Spleen (tissue), 11 donors: ENCODE measurements around the gene TAS2R40. TPM values are rescaled to one million over a fixed set of nuclear protein-coding genes. Genes with fewer than 3 reads are reported as not detected.
"Not testable (repeated sequence)": the region's sequence is repeated elsewhere in the genome, so short reads cannot be mapped to it uniquely, and the experiment has no call there.

Source experiments
- DNase-seq: peaks from one replicate; pipeline ENCODE4 v3.0.0-alpha.2; 2020
- H3K27ac ChIP-seq, 8 donors: fragments of 200-600 bp; sonication (generic) in 7 of 8; 1 replicate in 4 of 8; 2 replicates in 4 of 8; pipeline versions ENCODE4 v1.5.0 to v1.8.0; 2016 to 2021; ENCODE audit warnings: inconsistent platforms in 4 of 8, mild to moderate bottlenecking in 4 of 8, moderate library complexity in 1 of 8
- H3K27me3 ChIP-seq, 7 donors: fragments of 200-600 bp; sonication (generic) in 6 of 7; replicated peaks in 1 of 7; 1 replicate in 4 of 7; 2 replicates in 3 of 7; pipeline versions ENCODE4 v1.5.0 to v1.8.0; 2016 to 2021; ENCODE audit warnings: inconsistent platforms in 3 of 7, mild to moderate bottlenecking in 1 of 7
- H3K36me3 ChIP-seq, 6 donors: fragments of 200-600 bp; sonication (generic) in 5 of 6; 1 replicate in 4 of 6; 2 replicates in 2 of 6; pipeline versions ENCODE4 v1.5.0 to v1.8.0; 2016 to 2021; ENCODE audit warnings: inconsistent platforms in 2 of 6
- H3K4me1 ChIP-seq, 6 donors: fragments of 200-600 bp; sonication (generic) in 5 of 6; 1 replicate in 3 of 6; 2 replicates in 3 of 6; pipeline versions ENCODE4 v1.5.0 to v1.8.0; 2016 to 2021; ENCODE audit warnings: inconsistent platforms in 3 of 6
- H3K4me3 ChIP-seq, 8 donors: fragments of 200-600 bp; sonication (generic) in 7 of 8; 1 replicate in 4 of 8; 2 replicates in 4 of 8; pipeline versions ENCODE4 v1.5.0 to v1.8.0; 2016 to 2021; ENCODE audit warnings: inconsistent platforms in 4 of 8, mild to moderate bottlenecking in 4 of 8, moderate library complexity in 2 of 8
- H3K9me3 ChIP-seq, 8 donors: fragments of 200-600 bp; sonication (generic) in 7 of 8; 1 replicate in 4 of 8; 2 replicates in 4 of 8; pipeline versions ENCODE4 v1.5.0 to v1.8.0; 2016 to 2021; ENCODE audit warnings: inconsistent platforms in 4 of 8
- POLR2A ChIP-seq, 3 donors: fragments of 450-650 bp; IDR thresholded peaks; one replicate each; pipeline ENCODE4 v1.5.1; 2017; ENCODE audit warnings: antibody characterized with exemption in 3 of 3, mild to moderate bottlenecking in 1 of 3
- POLR2AphosphoS5 ChIP-seq, 3 donors: sonication (generic); formaldehyde crosslinking; IDR thresholded peaks; one replicate each; pipeline ENCODE4 v1.5.1; 2017; ENCODE audit warnings: antibody characterized with exemption in 3 of 3
- WGBS, 5 donors: extraction: QIAGEN DNeasy Blood & Tissue Kit in 3 of 5; methylation state at CpG; one replicate each; pipeline versions ENCODE4 v1.1.5 to v1.1.7; 2013 to 2018; 5-methylcytosine and 5-hydroxymethylcytosine counted together
- intact Hi-C: fragments of 100-400 bp; cut with DNase I; formaldehyde crosslinking; loops from one replicate; pipeline ENCODE4 v1.15.0; 2023; ENCODE audit warnings: low total_unique reads
- polyA plus RNA-seq, 3 donors: library from polyadenylated mRNA; stranded (reverse); fragments of 200-250 nt; gene quantifications; one replicate each; pipeline ENCODE4 v1.2.1, GENCODE V29; 2013
- total RNA-seq, 7 donors: library from RNA; depleted of rRNA in 3 of 7; stranded (reverse); fragments of >200 nt in 3 of 7; fragmentation: NEBNext Ultra II Directional in 4 of 7; extraction: Animal tissue kit (Norgen Biotek cat#: 25700) in 4 of 7; gene quantifications; one replicate each; pipeline versions ENCODE4 v1.1.0 to v1.2.1, GENCODE V29; 2016 to 2021
- TF ChIP-seq, protein P1 (sequence below), 11 experiments: fragments of 200-600 bp in 7 of 11; fragments of 450-650 bp in 4 of 11; sonication (generic) in 4 of 11; IDR thresholded peaks in 8 of 11; conservative IDR thresholded peaks in 3 of 11; 1 replicate in 7 of 11; 2 replicates in 4 of 11; pipeline versions ENCODE4 v1.4.0 to v1.8.0; 2016 to 2021; ENCODE audit warnings: antibody characterized with exemption in 11 of 11, inconsistent platforms in 4 of 11, mild to moderate bottlenecking in 1 of 11
- donor health status: healthy with polysubstance abuse.
- donor health status: DM: no; HTN: no; CAD: no; lungs with moderate emphysema.
- donor health status: DM: no; HTN: no; CAD: no.
- donor health status: Bipolar disorder and iron deficiency.
- donor health status: healthy.
- donor health status: DM: no; HTN: no; CAD: no.
- donor health status: DM: yes; HTN: yes; CAD: no.

The TAS2R40 gene
- total and polyA plus RNA-seq, 10 donors, result not detected

DNA sequence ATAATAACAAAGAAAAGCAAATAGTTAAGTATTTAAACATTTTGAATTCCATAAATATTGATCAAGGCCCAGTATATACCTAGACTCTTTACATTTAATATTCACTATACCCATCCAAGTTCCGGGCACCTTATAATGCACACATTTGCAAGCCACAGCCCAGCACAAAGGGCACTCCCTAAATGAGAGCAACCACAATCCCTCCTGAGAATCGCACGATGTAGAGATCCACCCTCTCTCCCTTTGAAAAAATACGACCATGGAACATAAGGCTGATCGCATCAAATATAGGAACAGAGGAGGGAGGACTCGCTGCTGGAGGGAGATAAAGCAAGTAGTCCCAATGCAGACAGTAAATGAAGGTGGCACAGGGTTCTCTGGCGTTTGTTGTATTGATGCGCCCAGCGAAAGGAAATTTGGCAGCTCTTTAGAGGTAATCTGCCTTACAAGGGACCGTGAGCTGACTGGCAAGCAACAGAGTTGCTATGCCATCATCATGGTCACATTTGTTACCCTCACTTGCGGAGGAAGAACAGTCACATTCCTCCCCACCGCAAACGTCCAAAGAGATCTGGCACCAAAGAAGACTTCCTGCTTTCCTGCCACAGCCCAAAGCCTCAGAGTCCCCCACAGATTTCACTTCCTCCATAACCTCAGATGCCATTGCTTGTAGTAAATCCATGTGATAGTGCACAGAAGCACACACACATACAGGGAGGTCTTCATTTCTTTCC lies 16.1 kb upstream of the TAS2R40 start:
- Histone ChIP-seq H3K4me1 (peaks cover 4 to 23% (median 15%) of the 10 kb centered on the region in 6 donors), H3K27me3 (peaks cover 0 to 7% (median 0%) of the 10 kb centered on the region in 7 donors), H3K4me3 (peak overlapping the region in 1 of 8 donors; percentile 39), H3K36me3 (no peaks in the 10 kb centered on the region), H3K9me3 (no peaks in the 10 kb centered on the region), H3K27ac (peak overlapping the region in 2 of 8 donors; percentile 28 to 51)
- 20 to 32% (median 24%) methylated on average over 13 of the region's 13 CpGs for WGBS, 5 donors
- DNase-seq, result no peak
- TF ChIP-seq POLR2A (IDR thresholded peaks at IDR 0.05) (no peak), POLR2AphosphoS5 (IDR thresholded peaks at IDR 0.05) (peak in 1 of 3 donors; percentile 80)
- intact Hi-C loops, result no loop called here

DNA sequence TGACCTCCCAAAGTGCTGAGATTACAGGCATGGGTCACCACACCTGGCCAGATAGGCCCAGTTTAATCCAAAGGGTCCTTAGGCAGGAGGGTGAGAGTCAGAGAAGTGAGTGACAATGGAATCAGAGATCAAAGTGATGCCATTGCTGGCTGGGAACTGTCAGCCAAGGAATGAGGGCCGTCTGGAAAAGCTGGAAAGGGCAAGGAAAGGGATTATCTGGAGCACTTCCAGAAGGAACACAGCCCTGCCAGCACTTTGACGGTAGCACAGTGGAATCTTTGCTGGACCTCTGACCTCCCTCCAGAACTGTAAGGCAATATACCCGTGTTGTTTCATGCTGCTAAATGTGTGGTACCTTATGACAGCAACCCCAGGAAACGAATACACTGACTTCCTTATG lies 11.3 kb upstream of the TAS2R40 start:
- WGBS, 5 donors, result 55 to 77% (median 70%) methylated on average over 4 of the region's 4 CpGs
- TF ChIP-seq, protein P1, sequence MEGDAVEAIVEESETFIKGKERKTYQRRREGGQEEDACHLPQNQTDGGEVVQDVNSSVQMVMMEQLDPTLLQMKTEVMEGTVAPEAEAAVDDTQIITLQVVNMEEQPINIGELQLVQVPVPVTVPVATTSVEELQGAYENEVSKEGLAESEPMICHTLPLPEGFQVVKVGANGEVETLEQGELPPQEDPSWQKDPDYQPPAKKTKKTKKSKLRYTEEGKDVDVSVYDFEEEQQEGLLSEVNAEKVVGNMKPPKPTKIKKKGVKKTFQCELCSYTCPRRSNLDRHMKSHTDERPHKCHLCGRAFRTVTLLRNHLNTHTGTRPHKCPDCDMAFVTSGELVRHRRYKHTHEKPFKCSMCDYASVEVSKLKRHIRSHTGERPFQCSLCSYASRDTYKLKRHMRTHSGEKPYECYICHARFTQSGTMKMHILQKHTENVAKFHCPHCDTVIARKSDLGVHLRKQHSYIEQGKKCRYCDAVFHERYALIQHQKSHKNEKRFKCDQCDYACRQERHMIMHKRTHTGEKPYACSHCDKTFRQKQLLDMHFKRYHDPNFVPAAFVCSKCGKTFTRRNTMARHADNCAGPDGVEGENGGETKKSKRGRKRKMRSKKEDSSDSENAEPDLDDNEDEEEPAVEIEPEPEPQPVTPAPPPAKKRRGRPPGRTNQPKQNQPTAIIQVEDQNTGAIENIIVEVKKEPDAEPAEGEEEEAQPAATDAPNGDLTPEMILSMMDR (IDR thresholded peaks at IDR 0.05 in 8 of 11, conservative IDR thresholded peaks at IDR 0.05 in 3 of 11), result no peak
- no peak for TF ChIP-seq POLR2AphosphoS5 (IDR thresholded peaks at IDR 0.05)
- no peak for TF ChIP-seq POLR2A (IDR thresholded peaks at IDR 0.05)
- H3K9me3 ChIP-seq, result peaks cover 0 to 13% (median 0%) of the 10 kb centered on the region in 8 donors
- H3K4me1 ChIP-seq, result peaks cover 4 to 19% (median 11%) of the 10 kb centered on the region in 6 donors
- H3K27ac ChIP-seq, result no peak overlapping the region
- intact Hi-C loops, result loop anchor here (10.0 kb wide), 1 partner anchor 356 kb away; the partner anchor contains the start of gene EPHB6
- H3K27me3 ChIP-seq, result no peaks in the 10 kb centered on the region
- DNase-seq, result no peak
- no peak overlapping the region for H3K4me3 ChIP-seq
- no peaks in the 10 kb centered on the region for H3K36me3 ChIP-seq

DNA sequence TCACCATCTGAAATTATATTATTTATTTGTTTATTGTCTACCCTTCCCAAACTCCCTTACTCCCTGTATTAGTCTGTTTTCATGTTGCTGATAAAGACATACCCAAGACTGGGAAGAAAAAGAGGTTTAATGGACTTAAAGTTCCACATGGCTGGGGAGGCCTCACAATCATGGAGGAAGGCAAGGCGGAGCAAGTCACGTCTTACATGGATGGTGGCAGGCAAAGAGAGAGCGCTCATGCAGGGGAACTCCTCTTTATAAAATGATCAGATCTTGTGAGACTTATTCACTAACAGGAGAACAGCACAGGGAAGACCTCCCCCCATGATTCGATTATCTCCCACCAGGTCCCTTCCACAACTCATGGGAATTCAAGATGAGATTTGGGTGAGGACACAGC lies 8.4 kb upstream of the TAS2R40 start:
- intact Hi-C loops, result loop anchor here (10.0 kb wide), 1 partner anchor 359 kb away; the partner anchor contains the start of gene EPHB6
- H3K4me3 ChIP-seq, H3K36me3 ChIP-seq, DNase-seq, H3K4me1 ChIP-seq, H3K27me3 ChIP-seq, H3K27ac ChIP-seq: not testable (repeated sequence)
- 91 to 99% (median 93%) methylated on average over 4 of the region's 4 CpGs for WGBS, 5 donors
- H3K9me3 ChIP-seq, result peaks cover 0 to 13% (median 0%) of the 10 kb centered on the region in 8 donors

DNA sequence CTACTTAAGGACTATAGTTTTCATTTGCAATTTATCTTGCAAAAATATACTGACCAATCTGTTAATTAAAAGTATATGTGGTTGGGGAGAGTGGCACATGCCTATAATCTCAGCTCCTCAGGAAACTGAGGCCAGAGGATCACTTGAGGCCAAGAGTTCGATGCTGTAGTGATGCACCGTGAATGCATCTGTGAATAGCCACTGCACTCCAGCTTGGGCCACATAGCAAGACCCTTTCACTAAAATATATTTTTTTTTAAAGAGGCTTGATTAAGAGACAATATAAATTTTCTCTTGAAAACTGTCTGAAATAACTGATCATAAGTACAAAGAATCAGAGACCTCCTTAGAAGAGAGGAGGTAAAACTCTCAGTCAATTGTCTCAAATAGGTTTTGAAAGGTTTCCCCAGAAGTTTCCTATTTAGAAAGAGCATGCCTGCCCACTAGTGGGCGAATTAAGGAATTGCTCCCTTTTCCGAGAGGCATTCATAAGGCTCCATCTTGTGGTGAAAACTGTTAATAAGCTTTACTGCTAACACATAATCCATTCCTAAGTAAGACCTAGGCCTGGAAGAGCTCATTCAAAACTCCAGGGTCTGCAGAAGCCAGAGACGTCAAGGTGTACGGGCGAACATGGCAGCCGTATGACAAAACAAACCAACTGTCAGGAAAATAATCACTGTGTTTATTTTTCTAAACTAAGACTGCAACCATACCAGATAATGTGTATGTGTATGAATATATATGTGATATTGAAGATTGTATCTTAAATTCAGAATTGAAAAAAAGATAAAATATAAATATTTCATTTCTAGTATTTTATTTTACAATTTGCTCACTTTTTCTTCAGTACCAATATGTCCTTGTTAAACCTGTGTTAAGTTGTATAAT lies 6.8 kb upstream of the TAS2R40 start:
- no peak overlapping the region for H3K4me3 ChIP-seq
- no peak overlapping the region for H3K27ac ChIP-seq
- WGBS, 5 donors, result 20 to 25% (median 22%) methylated on average over 8 of the region's 8 CpGs
- H3K4me1 ChIP-seq, result peaks cover 0 to 8% (median 1%) of the 10 kb centered on the region in 6 donors
- H3K36me3 ChIP-seq, result no peaks in the 10 kb centered on the region
- DNase-seq, result no peak
- peaks cover 0 to 5% (median 0%) of the 10 kb centered on the region in 7 donors for H3K27me3 ChIP-seq
- peaks cover 0 to 13% (median 0%) of the 10 kb centered on the region in 8 donors for H3K9me3 ChIP-seq
- TF ChIP-seq POLR2A (IDR thresholded peaks at IDR 0.05) (no peak), POLR2AphosphoS5 (IDR thresholded peaks at IDR 0.05) (no peak)
- TF ChIP-seq, protein P1 (IDR thresholded peaks at IDR 0.05 in 8 of 11, conservative IDR thresholded peaks at IDR 0.05 in 3 of 11), result peak; percentile 98 to 99 (median 98)
- intact Hi-C loops, result loop anchor here (5.0 to 10.0 kb wide), 2 partner anchors 208 to 360 kb away; partner anchors contain the start of gene EPHB6
